H1 (cell line): ENCODE results near the gene TM9SF3. TPM values are rescaled to one million over a fixed set of nuclear protein-coding genes. Genes with fewer than 3 reads are reported as not detected.

Experiments
- CTCF ChIA-PET: fragments of 300-600 bp; sonication (Branson Sonifier 250); formaldehyde crosslinking; loops from one replicate; lab custom pipeline; 2021; ENCODE audit not compliant: partially characterized antibody; lab: Charles Lee
- POLR2A ChIA-PET: fragments of 300-600 bp; sonication (Branson Sonifier 250); formaldehyde crosslinking; loops from one replicate; lab custom pipeline; 2021; ENCODE audit warnings: inconsistent platforms; ENCODE audit not compliant: partially characterized antibody; lab: Charles Lee
- DNase-seq, 2 experiments: peaks; one replicate each; pipeline versions ENCODE4 v3.0.0 to v3.0.0-alpha.2; 2010 to 2022; ENCODE audit warnings: low spot score in 2 of 2, low read depth in 1 of 2, mixed read lengths in 1 of 2
- FAIRE-seq: peaks from 2 replicates; lab custom pipeline; 2011; peaks lifted over from hg19 to GRCh38; lab: Jason Lieb, UNC
- H2AFZ ChIP-seq: 2 replicates; pipeline ENCODE4 v1.8.1; 2012; ENCODE audit warnings: low read length, inconsistent platforms
- H2AK5ac ChIP-seq: 2 replicates; pipeline ENCODE4 v1.6.1; 2013; ENCODE audit warnings: low read depth, low read length
- H2BK120ac ChIP-seq: replicated peaks from 2 replicates; pipeline ENCODE3; 2013; ENCODE audit warnings: low read depth, low read length, inconsistent platforms
- H2BK12ac ChIP-seq: 2 replicates; pipeline ENCODE4 v1.6.1; 2013; ENCODE audit warnings: low read depth, low read length
- H2BK15ac ChIP-seq: 2 replicates; pipeline ENCODE4 v1.6.1; 2013; ENCODE audit warnings: low read length
- H2BK20ac ChIP-seq: 2 replicates; pipeline ENCODE4 v1.6.1; 2013; ENCODE audit warnings: low read length
- H2BK5ac ChIP-seq: 2 replicates; pipeline ENCODE4 v1.6.1; 2013; ENCODE audit warnings: low read depth, low read length
- H3K14ac ChIP-seq: 2 replicates; pipeline ENCODE4 v1.6.1; 2013; ENCODE audit warnings: inconsistent platforms; ENCODE audit not compliant: insufficient read length
- H3K18ac ChIP-seq: 2 replicates; pipeline ENCODE4 v1.6.1; 2013; ENCODE audit warnings: low read length; ENCODE audit errors: extremely low read depth
- H3K23ac ChIP-seq: 2 replicates; pipeline ENCODE4 v1.6.1; 2013; ENCODE audit warnings: inconsistent platforms; ENCODE audit not compliant: insufficient read length
- H3K23me2 ChIP-seq: 2 replicates; pipeline ENCODE4 v1.6.1; 2013; ENCODE audit warnings: low read depth, low read length
- H3K27ac ChIP-seq: 2 replicates; pipeline ENCODE4 v1.6.1; 2011; ENCODE audit warnings: low read depth, low read length, inconsistent platforms
- H3K27me3 ChIP-seq, 4 experiments: replicated peaks in 1 of 4; 1 replicate in 1 of 4; 2 replicates in 3 of 4; pipeline versions ENCODE4 v1.6.1 to v1.8.1; 2011 to 2013; ENCODE audit warnings: low read length in 3 of 4, mild to moderate bottlenecking in 3 of 4, inconsistent platforms in 2 of 4, mixed read lengths in 2 of 4, moderate library complexity in 1 of 4; ENCODE audit not compliant: control insufficient read depth in 3 of 4, insufficient read depth in 3 of 4; ENCODE audit errors: extremely low read depth in 1 of 4
- H3K36me3 ChIP-seq, 4 experiments: 2 replicates each; pipeline versions ENCODE4 v1.6.1 to v1.8.1; 2011 to 2013; ENCODE audit warnings: mild to moderate bottlenecking in 4 of 4, low read length in 3 of 4, moderate library complexity in 2 of 4, control low read depth in 1 of 4, inconsistent platforms in 1 of 4; ENCODE audit not compliant: insufficient read depth in 4 of 4, control insufficient read depth in 2 of 4
- H3K4ac ChIP-seq: replicated peaks from 2 replicates; pipeline ENCODE3; 2013; ENCODE audit warnings: low read length, low read depth, mixed read lengths, inconsistent platforms; ENCODE audit not compliant: insufficient read length
- H3K4me1 ChIP-seq, 4 experiments: replicated peaks in 1 of 4; 1 replicate in 1 of 4; 2 replicates in 3 of 4; pipeline versions ENCODE4 v1.6.1 to v1.8.1; 2011 to 2013; ENCODE audit warnings: low read length in 3 of 4, inconsistent platforms in 2 of 4, mixed read lengths in 1 of 4; ENCODE audit not compliant: insufficient read depth in 4 of 4, control insufficient read depth in 3 of 4
- H3K4me2 ChIP-seq, 2 experiments: 2 replicates each; pipeline versions ENCODE4 v1.6.1 to v1.8.1; 2011 to 2013; ENCODE audit warnings: low read depth in 2 of 2, low read length in 2 of 2, control low read depth in 1 of 2, inconsistent platforms in 1 of 2, mild to moderate bottlenecking in 1 of 2; ENCODE audit not compliant: insufficient read depth in 1 of 2
- H3K4me3 ChIP-seq, 4 experiments: fragments of 200-600, 300-600 bp in 1 of 4; sonication (generic), shearing (Covaris generic), sonication (Bioruptor Twin) in 1 of 4; 2 replicates each; pipeline versions ENCODE4 v1.5.1 to v1.8.1; 2011 to 2016; ENCODE audit warnings: low read length in 4 of 4, low read depth in 3 of 4, control low read depth in 2 of 4, inconsistent platforms in 2 of 4, mild to moderate bottlenecking in 2 of 4, mixed read lengths in 1 of 4, moderate library complexity in 1 of 4; ENCODE audit not compliant: insufficient read depth in 2 of 4; ENCODE audit errors: extremely low read depth in 1 of 4
- H3K56ac ChIP-seq: replicated peaks from 2 replicates; pipeline ENCODE3; 2013; ENCODE audit warnings: low read depth, mild to moderate bottlenecking, mixed read lengths, low read length, inconsistent platforms; ENCODE audit not compliant: insufficient read length
- H3K79me1 ChIP-seq: 2 replicates; pipeline ENCODE4 v1.6.1; 2013; ENCODE audit warnings: low read depth, low read length, control low read depth
- H3K79me2 ChIP-seq, 2 experiments: 2 replicates each; pipeline versions ENCODE4 v1.6.1 to v1.8.1; 2012 to 2013; ENCODE audit warnings: low read length in 2 of 2, mild to moderate bottlenecking in 2 of 2, inconsistent platforms in 1 of 2; ENCODE audit not compliant: insufficient read depth in 2 of 2, control insufficient read depth in 1 of 2
- H3K9ac ChIP-seq, 4 experiments: replicated peaks in 1 of 4; 1 replicate in 1 of 4; 2 replicates in 3 of 4; pipeline versions ENCODE4 v1.6.1 to v1.8.1; 2011 to 2013; ENCODE audit warnings: low read depth in 3 of 4, low read length in 3 of 4, control low read depth in 2 of 4, mild to moderate bottlenecking in 2 of 4, moderate library complexity in 2 of 4, inconsistent platforms in 1 of 4; ENCODE audit errors: extremely low read depth in 1 of 4
- H3K9me3 ChIP-seq, 2 experiments: 2 replicates each; pipeline versions ENCODE4 v1.6.1 to v1.8.1; 2012 to 2013; ENCODE audit warnings: mild to moderate bottlenecking in 2 of 2, moderate library complexity in 2 of 2, control low read depth in 1 of 2, inconsistent platforms in 1 of 2, low read depth in 1 of 2, low read length in 1 of 2, mixed read lengths in 1 of 2; ENCODE audit not compliant: insufficient read depth in 2 of 2
- H4K20me1 ChIP-seq, 2 experiments: replicated peaks in 1 of 2; 2 replicates each; pipeline versions ENCODE3 to v1.8.1; 2011 to 2013; ENCODE audit warnings: inconsistent platforms in 2 of 2, low read length in 2 of 2, mild to moderate bottlenecking in 1 of 2; ENCODE audit not compliant: insufficient read depth in 2 of 2, control insufficient read depth in 1 of 2
- H4K5ac ChIP-seq: 2 replicates; pipeline ENCODE4 v1.6.1; 2013; ENCODE audit warnings: low read length, low read depth, mixed read lengths, inconsistent platforms; ENCODE audit not compliant: insufficient read length
- H4K8ac ChIP-seq: 2 replicates; pipeline ENCODE4 v1.8.0; 2013; ENCODE audit warnings: mild to moderate bottlenecking, moderate library complexity, low read length, inconsistent platforms; ENCODE audit not compliant: insufficient read depth; ENCODE audit errors: extremely low read depth
- H4K91ac ChIP-seq: replicated peaks from 2 replicates; pipeline ENCODE3; 2013; ENCODE audit warnings: low read length, mixed read lengths, inconsistent platforms; ENCODE audit not compliant: insufficient read length
- CBX5 ChIP-seq: fragments of 300-800, 300-1000 bp; sonication (generic); IDR thresholded peaks from 2 replicates; pipeline ENCODE4 v1.7.1; 2016; ENCODE audit warnings: antibody characterized with exemption, low read length, low read depth
- CHD1 ChIP-seq: IDR thresholded peaks from 2 replicates; pipeline ENCODE4 v1.6.1; 2012; ENCODE audit warnings: low read depth, low read length, improper control_type of control experiment
- GABPA ChIP-seq: IDR thresholded peaks from 2 replicates; pipeline ENCODE4 v1.6.1; 2011; ENCODE audit warnings: mild to moderate bottlenecking, low read length, moderate library complexity, borderline replicate concordance; ENCODE audit not compliant: insufficient read depth
- POLR2A ChIP-seq, 2 experiments: IDR thresholded peaks; 1 replicate in 1 of 2; 2 replicates in 1 of 2; pipeline ENCODE4 v1.6.1; 2011; ENCODE audit warnings: low read depth in 2 of 2, low read length in 2 of 2, mild to moderate bottlenecking in 2 of 2; ENCODE audit errors: control extremely low read depth in 1 of 2
- SIN3A ChIP-seq, 2 experiments: IDR thresholded peaks in 1 of 2; conservative IDR thresholded peaks in 1 of 2; 2 replicates each; pipeline ENCODE4 v1.6.1; 2011 to 2012; ENCODE audit warnings: low read length in 2 of 2, improper control_type of control experiment in 1 of 2, low read depth in 1 of 2, mild to moderate bottlenecking in 1 of 2
- TBP ChIP-seq: IDR thresholded peaks from 2 replicates; pipeline ENCODE4 v1.6.1; 2011; ENCODE audit warnings: low read depth, low read length, improper control_type of control experiment
- TEAD4 ChIP-seq: IDR thresholded peaks from 2 replicates; pipeline ENCODE4 v1.6.1; 2012; ENCODE audit warnings: low read depth, low read length, inconsistent platforms, mixed read lengths
- YY1 ChIP-seq: IDR thresholded peaks from 2 replicates; pipeline ENCODE4 v1.6.1; 2011; ENCODE audit warnings: low read depth, mild to moderate bottlenecking, low read length
- ZNF274 ChIP-seq: IDR thresholded peaks from 2 replicates; pipeline ENCODE4 v1.7.0; 2012; ENCODE audit warnings: low read length, borderline replicate concordance; ENCODE audit errors: extremely low read depth
- WGBS, 2 experiments: shearing (Covaris generic) in 1 of 2; methylation state at CpG; one replicate each; pipeline versions ENCODE4 v1.1.6 to v1.1.7; 2013 to 2015; ENCODE audit warnings: low lambda C conversion rate in 2 of 2, mixed read lengths in 2 of 2, inconsistent platforms in 1 of 2, low coverage in 1 of 2, missing lambda C conversion rate in 1 of 2; ENCODE audit not compliant: insufficient replicate concordance in 2 of 2, insufficient coverage in 1 of 2, insufficient read length in 1 of 2; ENCODE audit errors: extremely low coverage in 1 of 2, missing lambda C conversion rate in 1 of 2; 5-methylcytosine and 5-hydroxymethylcytosine counted together
- polyA plus RNA-seq, 7 experiments: library from polyadenylated mRNA; depleted of rRNA in 3 of 7; stranded (reverse) in 5 of 7; unstranded in 2 of 7; fragments of >200 nt in 5 of 7; fragments of 200-250 nt in 2 of 7; gene quantifications; 1 replicate in 5 of 7; 2 replicates in 1 of 7; 4 replicates in 1 of 7; pipeline versions ENCODE4 v1.2.1 to v1.2.3, GENCODE V29; 2011 to 2013; ENCODE audit warnings: missing spikeins in 2 of 7, mixed read lengths in 2 of 7
- total RNA-seq: library from RNA; stranded (reverse); fragmentation: NEBNext Ultra II Directional; extraction: Animal tissue kit (Norgen Biotek cat#: 25700); gene quantifications from 2 replicates; pipeline ENCODE4 v1.2.1, GENCODE V29; 2021
- TF ChIP-seq, protein P1 (sequence below), 3 experiments: IDR thresholded peaks; 1 replicate in 2 of 3; 2 replicates in 1 of 3; pipeline versions ENCODE4 v1.5.1 to v1.6.1; 2011; ENCODE audit warnings: low read length in 3 of 3, mild to moderate bottlenecking in 3 of 3, inconsistent platforms in 2 of 3, low read depth in 1 of 3, moderate library complexity in 1 of 3; ENCODE audit not compliant: insufficient read depth in 1 of 3; ENCODE audit errors: control extremely low read depth in 1 of 3
- TF ChIP-seq, protein P2 (sequence below): IDR thresholded peaks from 2 replicates; pipeline ENCODE4 v1.6.1; 2011; ENCODE audit warnings: low read depth, mild to moderate bottlenecking, low read length; ENCODE audit not compliant: insufficient read depth

Gene TM9SF3
- total and polyA plus RNA-seq, 2 of the 8 experiments (the other 6 are each of a cell fraction or from before 2014, with no cell fraction given): 123 to 127 TPM

DNA sequence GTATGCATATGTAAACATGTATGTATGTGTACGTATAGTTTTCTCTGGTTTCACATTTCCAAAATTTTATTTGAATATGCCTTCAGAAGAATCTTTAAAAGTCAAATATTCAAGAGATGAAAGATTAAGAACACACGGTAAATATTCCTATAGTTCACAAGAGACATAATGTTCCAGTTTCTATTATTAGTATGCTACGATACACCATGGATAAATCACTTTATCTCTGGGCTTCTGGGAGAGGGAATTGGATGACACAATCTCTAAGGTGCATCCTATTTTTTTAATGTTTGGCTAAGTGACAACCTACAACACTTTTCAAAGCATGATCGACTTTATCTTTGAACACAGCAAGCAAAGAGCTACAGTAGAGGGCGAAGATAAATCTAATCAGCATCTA, 13.8 kb downstream of the TM9SF3 start:
- whole genome bisulfite sequencing, 2 experiments: 85% methylated on average over 5 of the region's 5 CpGs; no CpG with 5 or more reads in 1 of the 2 experiments
- H4K20me1 ChIP-seq: peaks cover 7 to 8% of the 10 kb centered on the region in 2 experiments
- CTCF ChIA-PET: no interaction called here
- TF ChIP-seq TBP (no peak), GABPA (no peak), ZNF274 (no peak), TEAD4 (no peak), CHD1 (no peak), POLR2A (IDR thresholded peaks at IDR 0.05; ENCODE audit: control extremely low read depth in 1 of 2, low read depth in 2 of 2, low read length in 2 of 2) (no peak), YY1 (no peak), CBX5 (no peak), SIN3A (conservative IDR thresholded peaks at IDR 0.05 in 1 of 2, IDR thresholded peaks at IDR 0.05 in 1 of 2; ENCODE audit: low read depth in 1 of 2, low read length in 2 of 2) (no peak)
- TF ChIP-seq, protein P1, sequence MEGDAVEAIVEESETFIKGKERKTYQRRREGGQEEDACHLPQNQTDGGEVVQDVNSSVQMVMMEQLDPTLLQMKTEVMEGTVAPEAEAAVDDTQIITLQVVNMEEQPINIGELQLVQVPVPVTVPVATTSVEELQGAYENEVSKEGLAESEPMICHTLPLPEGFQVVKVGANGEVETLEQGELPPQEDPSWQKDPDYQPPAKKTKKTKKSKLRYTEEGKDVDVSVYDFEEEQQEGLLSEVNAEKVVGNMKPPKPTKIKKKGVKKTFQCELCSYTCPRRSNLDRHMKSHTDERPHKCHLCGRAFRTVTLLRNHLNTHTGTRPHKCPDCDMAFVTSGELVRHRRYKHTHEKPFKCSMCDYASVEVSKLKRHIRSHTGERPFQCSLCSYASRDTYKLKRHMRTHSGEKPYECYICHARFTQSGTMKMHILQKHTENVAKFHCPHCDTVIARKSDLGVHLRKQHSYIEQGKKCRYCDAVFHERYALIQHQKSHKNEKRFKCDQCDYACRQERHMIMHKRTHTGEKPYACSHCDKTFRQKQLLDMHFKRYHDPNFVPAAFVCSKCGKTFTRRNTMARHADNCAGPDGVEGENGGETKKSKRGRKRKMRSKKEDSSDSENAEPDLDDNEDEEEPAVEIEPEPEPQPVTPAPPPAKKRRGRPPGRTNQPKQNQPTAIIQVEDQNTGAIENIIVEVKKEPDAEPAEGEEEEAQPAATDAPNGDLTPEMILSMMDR (IDR thresholded peaks at IDR 0.05; ENCODE audit: control extremely low read depth in 1 of 3, insufficient read depth in 1 of 3, low read depth in 1 of 3, low read length in 3 of 3): no peak
- TF ChIP-seq, protein P2, sequence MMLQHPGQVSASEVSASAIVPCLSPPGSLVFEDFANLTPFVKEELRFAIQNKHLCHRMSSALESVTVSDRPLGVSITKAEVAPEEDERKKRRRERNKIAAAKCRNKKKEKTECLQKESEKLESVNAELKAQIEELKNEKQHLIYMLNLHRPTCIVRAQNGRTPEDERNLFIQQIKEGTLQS: no peak

More for the DNA sequence above, 13.8 kb downstream of the TM9SF3 start:
- Histone ChIP-seq H3K23ac (no peak overlapping the region), H3K27me3 (no peaks in the 10 kb centered on the region), H3K79me2 (peaks cover 0 to 95% of the 10 kb centered on the region in 2 experiments; a peak in 3 of 4 replicates), H3K9me3 (no peaks in the 10 kb centered on the region), H3K23me2 (no peaks in the 10 kb centered on the region), H3K36me3 (peaks cover 3 to 16% (median 6%) of the 10 kb centered on the region in 4 experiments; a peak in 4 of 8 replicates), H2BK20ac (no peak overlapping the region), H3K9ac (no peak overlapping the region), H4K91ac (no peak overlapping the region), H3K14ac (no peak overlapping the region), H3K4me1 (peaks cover 0 to 10% (median 5%) of the 10 kb centered on the region in 4 experiments; a peak in 4 of 7 replicates), H2AFZ (no peak overlapping the region), H2BK12ac (no peak overlapping the region), H2BK5ac (no peak overlapping the region), H3K4me3 (no peak overlapping the region), H2BK120ac (no peak overlapping the region), H2BK15ac (no peak overlapping the region), H3K4ac (no peak overlapping the region), H4K8ac (no peak overlapping the region), H3K56ac (no peak overlapping the region), H3K27ac (no peak overlapping the region), H4K5ac (no peak overlapping the region), H3K4me2 (no peak overlapping the region), H3K79me1 (peaks cover 5% of the 10 kb centered on the region), H3K18ac (no peak overlapping the region), H2AK5ac (no peak overlapping the region)
- DNase-seq: no peak
- no peak for FAIRE-seq
- POLR2A ChIA-PET: interaction anchor here (0.8 kb wide), 1 partner anchor 103 kb away, joined by 3 read pairs; no protein-coding TSS in a partner anchor
